Right renal cortex interstitium (tissue), 3 donors: ENCODE data around the gene ALDH1L2. TPM values are rescaled to one million over a fixed set of nuclear protein-coding genes. Genes with fewer than 3 reads are reported as not detected.
A peak's percentile ranks its signal among the peaks of the same experiment; 100 is the strongest.

Experiments used
- DNase-seq, 3 donors: peaks; one replicate each; pipeline ENCODE4 v3.0.0-alpha.2; 2013; ENCODE audit warnings: low read depth in 3 of 3, low spot score in 2 of 3
- polyA plus RNA-seq, 3 donors: library from polyadenylated mRNA; unstranded; fragments of 120-200 nt; gene quantifications; one replicate each; pipeline ENCODE4 v1.2.1, GENCODE V29; 2013; ENCODE audit not compliant: insufficient read length in 3 of 3

The ALDH1L2 gene
- polyA plus RNA-seq, 3 donors: 0.64 to 1.4 (median 1.2) TPM

- no peak for DNase-seq
These were observed 1.2 kb upstream of the ALDH1L2 start for GRCh38 chr12:105085501-105085900.

- DNase-seq: no peak
These were observed 630 bp downstream of the ALDH1L2 start for GRCh38 chr12:105083551-105084105.

- no peak for DNase-seq
These were observed 1.2 kb downstream of the ALDH1L2 start for GRCh38 chr12:105083031-105083430.

GRCh38 chr12:105078712-105079570, 5.3 kb downstream of the ALDH1L2 start:
- DNase-seq: no peak

- no peak for DNase-seq
These were observed 6.8 kb downstream of the ALDH1L2 start for GRCh38 chr12:105077435-105077834.

GRCh38 chr12:105076913-105077312, 7.3 kb downstream of the ALDH1L2 start:
- DNase-seq: no peak

- no peak for DNase-seq
These were observed 8.2 kb downstream of the ALDH1L2 start for GRCh38 chr12:105076098-105076497.

- no peak for DNase-seq
These were observed 11.3 kb downstream of the ALDH1L2 start for GRCh38 chr12:105072888-105073488.

- DNase-seq: no peak
These were observed 12.3 kb downstream of the ALDH1L2 start for GRCh38 chr12:105071981-105072380.

- DNase-seq: no peak
These were observed 14.1 kb downstream of the ALDH1L2 start for GRCh38 chr12:105069936-105070702.

- DNase-seq: no peak
These were observed 16.7 kb downstream of the ALDH1L2 start for GRCh38 chr12:105067511-105068031.

GRCh38 chr12:105064564-105065178, 19.6 kb downstream of the ALDH1L2 start:
- peak in 2 of 3 donors; percentile 15 to 17 for DNase-seq

- no peak for DNase-seq
These were observed 23.4 kb downstream of the ALDH1L2 start for GRCh38 chr12:105060715-105061378.

GRCh38 chr12:105057174-105057573, 27.1 kb downstream of the ALDH1L2 start:
- no peak for DNase-seq

- peak; percentile 42 to 50 (median 45) for DNase-seq
These were observed 31.1 kb downstream of the ALDH1L2 start for GRCh38 chr12:105053116-105053572.

GRCh38 chr12:105051981-105052380, 32.3 kb downstream of the ALDH1L2 start:
- no peak for DNase-seq

- no peak for DNase-seq
These were observed 35.9 kb downstream of the ALDH1L2 start for GRCh38 chr12:105048315-105048714.

GRCh38 chr12:105047308-105047707, 37.0 kb downstream of the ALDH1L2 start:
- no peak for DNase-seq

- no peak for DNase-seq
These were observed 43.1 kb downstream of the ALDH1L2 start for GRCh38 chr12:105041186-105041585.

GRCh38 chr12:105040476-105040875, 43.8 kb downstream of the ALDH1L2 start:
- no peak for DNase-seq
